HFFc6 (cell line): ENCODE data around the gene DNAH1. TPM values are rescaled to one million over a fixed set of nuclear protein-coding genes. Genes with fewer than 3 reads are reported as not detected.

Experiments
- DNase-seq: peaks from one replicate; pipeline ENCODE4 v3.0.0-alpha.2; 2018
- H3K27ac Mint-ChIP-seq: 2 replicates; pipeline ENCODE4 v1.8.0; 2020; ENCODE audit warnings: mild to moderate bottlenecking, mixed read lengths
- H3K27me3 Mint-ChIP-seq: 2 replicates; pipeline ENCODE4 v1.8.0; 2021; ENCODE audit warnings: mild to moderate bottlenecking, moderate library complexity, mixed read lengths; ENCODE audit not compliant: insufficient read depth
- H3K36me3 Mint-ChIP-seq: 2 replicates; pipeline ENCODE4 v1.8.0; 2021; ENCODE audit warnings: low read depth, mixed read lengths
- H3K4me1 Mint-ChIP-seq: 2 replicates; pipeline ENCODE4 v1.8.0; 2020; ENCODE audit warnings: low read depth, mixed read lengths
- H3K4me3 Mint-ChIP-seq: 2 replicates; pipeline ENCODE4 v1.8.0; 2020; ENCODE audit warnings: mild to moderate bottlenecking, moderate library complexity, mixed read lengths
- H3K9me3 Mint-ChIP-seq: 2 replicates; pipeline ENCODE4 v1.8.0; 2020; ENCODE audit warnings: mild to moderate bottlenecking, mixed read lengths
- CTCF ChIP-seq: fragments of 200-600 bp; sonication (generic); IDR thresholded peaks from 2 replicates; pipeline ENCODE4 v1.5.0; 2021; ENCODE audit warnings: antibody characterized with exemption, mild to moderate bottlenecking
- total RNA-seq, 6 experiments: library from RNA; stranded (reverse); fragmentation: NEBNext Ultra II Directional; extraction: Animal tissue kit (Norgen Biotek cat#: 25700); gene quantifications; 2 replicates in 1 of 6; 3 replicates in 5 of 6; pipeline ENCODE4 v1.2.3, GENCODE V29; 2021

The DNAH1 gene
- total RNA-seq, 6 experiments from 2014 or later, result 1.4 to 2.1 (median 1.8) TPM

DNA sequence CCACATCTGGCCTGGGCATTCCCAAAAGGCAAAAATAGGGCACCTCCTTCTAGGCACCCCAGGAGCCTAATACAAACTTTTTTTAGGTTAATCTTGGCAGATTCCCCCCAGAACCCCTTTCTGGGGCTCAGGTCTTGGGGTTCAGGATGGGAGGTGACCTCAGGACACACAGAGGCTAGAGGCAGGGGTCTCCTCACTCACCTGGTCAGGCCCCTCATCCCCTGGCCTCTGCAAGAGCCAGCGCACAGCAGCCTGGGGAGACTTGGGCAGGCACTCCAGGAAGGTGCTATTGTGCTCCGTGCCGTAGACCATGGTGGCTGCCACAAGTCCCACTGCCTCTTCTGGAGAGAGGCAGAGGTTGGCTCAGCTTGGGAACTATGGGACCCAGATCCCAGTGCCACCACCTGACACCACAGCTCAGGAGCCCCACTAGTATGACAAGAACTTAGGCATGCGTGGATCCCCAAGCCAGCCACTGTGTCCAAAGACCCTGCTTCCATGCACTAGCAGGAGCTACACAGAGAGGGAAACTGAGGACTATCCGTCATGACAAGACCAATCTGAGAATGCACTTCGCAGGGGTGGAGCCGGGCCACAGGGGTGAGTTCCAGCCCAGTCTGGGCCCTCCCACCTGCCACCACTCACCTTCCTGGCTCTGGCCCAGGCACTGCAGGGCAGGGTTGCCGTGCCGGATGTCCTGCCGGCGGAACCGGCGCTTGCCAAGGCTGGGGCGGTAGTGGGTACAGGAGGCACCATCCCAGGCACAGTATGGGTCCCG is 121.4 kb downstream of the DNAH1 start:
- Mint-ChIP-seq H3K36me3 (no peaks in the 10 kb centered on the region), H3K27me3 (peaks cover 32% of the 10 kb centered on the region), H3K27ac (no peak overlapping the region), H3K4me3 (no peak overlapping the region), H3K4me1 (peaks cover 6% of the 10 kb centered on the region; the same call in 1 of the 2 replicates), H3K9me3 (no peaks in the 10 kb centered on the region)
- no peak for TF ChIP-seq CTCF
- no peak for DNase-seq

DNA sequence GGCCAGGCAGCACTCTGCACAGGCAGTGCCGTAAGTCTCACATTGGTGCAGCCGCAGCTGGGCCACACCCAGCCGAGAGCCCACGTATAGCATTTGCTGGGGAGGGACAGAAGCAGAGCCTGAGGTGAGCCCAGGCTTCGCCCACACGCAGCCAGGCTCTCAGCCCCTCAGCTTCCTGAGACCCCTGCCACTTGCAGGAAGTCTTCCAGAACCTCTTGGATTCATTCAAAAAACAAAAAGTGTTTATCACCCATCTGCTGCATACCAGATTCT is 121.9 kb downstream of the DNAH1 start:
- H3K27ac Mint-ChIP-seq, result no peak overlapping the region
- no peaks in the 10 kb centered on the region for H3K36me3 Mint-ChIP-seq
- no peaks in the 10 kb centered on the region for H3K9me3 Mint-ChIP-seq
- H3K4me1 Mint-ChIP-seq, result peaks cover 2% of the 10 kb centered on the region; the same call in 1 of the 2 replicates
- no peak overlapping the region for H3K4me3 Mint-ChIP-seq
- TF ChIP-seq CTCF, result no peak
- no peak for DNase-seq
- H3K27me3 Mint-ChIP-seq, result peaks cover 31% of the 10 kb centered on the region

DNA sequence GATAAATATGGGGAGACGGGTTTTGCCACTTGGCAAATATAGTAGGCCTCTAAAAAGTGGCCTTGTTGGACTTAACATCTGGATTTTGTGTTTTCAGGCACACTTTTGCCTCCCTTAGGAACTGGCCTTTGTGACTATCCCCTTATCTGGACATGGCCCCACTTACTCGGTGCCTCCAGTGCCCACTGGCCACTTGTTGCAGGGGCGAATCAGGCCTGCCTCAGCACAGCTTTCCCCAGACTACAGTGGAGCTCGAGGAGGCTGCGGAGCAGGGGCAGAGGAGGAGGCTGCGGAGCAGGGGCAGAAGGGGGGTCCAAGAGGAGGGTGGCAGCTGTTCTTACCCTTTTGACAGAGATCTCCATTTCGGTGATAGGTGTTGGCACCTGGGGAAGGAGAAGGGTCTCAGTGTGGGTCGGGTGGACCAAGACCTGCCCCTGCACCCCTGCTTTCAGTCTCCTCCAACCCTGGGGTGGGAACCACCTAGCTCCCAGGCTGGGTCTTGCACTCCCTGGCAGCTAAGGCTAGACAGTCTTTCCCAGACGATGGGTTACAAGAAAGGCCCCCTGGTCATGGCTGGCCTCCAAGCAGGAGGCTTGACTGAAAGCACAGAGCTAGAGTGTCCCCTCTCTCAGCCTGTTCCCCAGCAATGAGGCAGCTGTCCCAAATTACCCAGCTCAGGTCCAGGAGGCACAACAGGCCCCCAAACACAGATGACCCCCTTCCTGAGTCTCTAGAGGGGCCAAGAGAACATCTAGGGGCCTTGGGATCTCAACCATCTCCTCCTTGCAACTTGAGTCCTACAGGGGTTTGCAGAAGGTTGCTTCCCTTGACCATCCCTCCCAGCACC is 122.7 kb downstream of the DNAH1 start:
- H3K4me3 Mint-ChIP-seq, result no peak overlapping the region
- no peak overlapping the region for H3K27ac Mint-ChIP-seq
- TF ChIP-seq CTCF, result no peak
- peaks cover 30% of the 10 kb centered on the region for H3K27me3 Mint-ChIP-seq
- no peaks in the 10 kb centered on the region for H3K36me3 Mint-ChIP-seq
- no peaks in the 10 kb centered on the region for H3K9me3 Mint-ChIP-seq
- no peak for DNase-seq
- H3K4me1 Mint-ChIP-seq, result no peaks in the 10 kb centered on the region

GRCh38 chr3:52439426-52440248 is 123.5 kb downstream of the DNAH1 start:
- TF ChIP-seq CTCF, result no peak
- Mint-ChIP-seq H3K27ac (no peak overlapping the region), H3K9me3 (no peaks in the 10 kb centered on the region), H3K4me1 (no peaks in the 10 kb centered on the region), H3K36me3 (no peaks in the 10 kb centered on the region), H3K4me3 (no peak overlapping the region), H3K27me3 (peaks cover 23% of the 10 kb centered on the region)
- DNase-seq, result no peak

DNA sequence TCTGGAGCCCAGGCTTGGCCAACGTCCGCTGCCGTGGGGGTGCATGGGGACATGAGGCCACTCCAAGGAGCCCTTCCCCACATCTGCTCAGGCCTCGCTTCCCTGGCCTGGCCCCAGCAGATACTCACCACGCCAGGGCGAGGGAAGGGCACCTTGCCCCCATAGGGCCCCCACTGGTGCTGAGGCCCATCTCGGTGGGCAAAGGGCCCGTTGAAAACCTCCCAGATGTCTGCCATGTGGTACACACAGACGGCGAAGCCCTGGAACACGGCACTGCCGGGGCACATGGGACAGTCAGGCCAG is 124.1 kb downstream of the DNAH1 start:
- Mint-ChIP-seq H3K27ac (no peak overlapping the region), H3K9me3 (no peaks in the 10 kb centered on the region), H3K27me3 (peaks cover 23% of the 10 kb centered on the region), H3K4me1 (no peaks in the 10 kb centered on the region), H3K36me3 (no peaks in the 10 kb centered on the region), H3K4me3 (no peak overlapping the region)
- DNase-seq, result no peak
- TF ChIP-seq CTCF, result no peak
